HG03520 (cell line): Measurements from ENCODE around the gene PPA2.
A peak's percentile ranks its signal among the peaks of the same experiment; 100 is the strongest.
"Not testable (repeated sequence)": the region's sequence is repeated elsewhere in the genome, so short reads cannot be mapped to it uniquely, and the experiment has no call there.

ENCODE experiments used
- ATAC-seq: cut with Tn5 transposase; IDR thresholded peaks from one replicate; pipeline ENCODE4 v1.9.1; 2021; ENCODE audit warnings: mild to moderate bottlenecking, moderate library complexity; ENCODE audit not compliant: unreplicated experiment

Gene PPA2

GRCh38 chr4:105473324-105474098 lies at the start of gene PPA2:
Gene PPA2 (minus strand): TSS chr4:105474062. CDS start chr4:105474050, 12 bp downstream.
- peak; percentile 88 for ATAC-seq

GRCh38 chr4:105520819-105521790 lies 47.2 kb upstream of the PPA2 start:
- ATAC-seq: no peak

DNA sequence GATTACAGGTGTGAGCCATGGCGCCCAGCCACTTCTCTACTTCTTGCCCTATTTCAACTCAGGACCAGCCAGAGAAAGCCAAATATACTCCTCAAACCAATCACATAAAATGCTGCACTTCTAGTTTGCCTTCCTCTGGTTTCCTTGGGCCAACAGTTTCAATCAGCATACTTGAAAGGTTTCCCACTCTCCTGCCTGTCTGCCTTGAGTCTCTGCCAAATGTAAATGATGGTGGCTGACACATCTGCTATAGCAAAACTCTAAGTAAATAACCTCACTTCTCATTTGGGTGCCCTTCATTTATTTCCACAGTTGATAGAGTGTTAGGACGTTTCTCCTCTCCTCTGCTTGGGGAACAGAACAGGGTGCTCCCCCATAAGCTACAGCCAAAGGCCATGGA lies 36.4 kb upstream of the PPA2 start:
- ATAC-seq: no peak

DNA sequence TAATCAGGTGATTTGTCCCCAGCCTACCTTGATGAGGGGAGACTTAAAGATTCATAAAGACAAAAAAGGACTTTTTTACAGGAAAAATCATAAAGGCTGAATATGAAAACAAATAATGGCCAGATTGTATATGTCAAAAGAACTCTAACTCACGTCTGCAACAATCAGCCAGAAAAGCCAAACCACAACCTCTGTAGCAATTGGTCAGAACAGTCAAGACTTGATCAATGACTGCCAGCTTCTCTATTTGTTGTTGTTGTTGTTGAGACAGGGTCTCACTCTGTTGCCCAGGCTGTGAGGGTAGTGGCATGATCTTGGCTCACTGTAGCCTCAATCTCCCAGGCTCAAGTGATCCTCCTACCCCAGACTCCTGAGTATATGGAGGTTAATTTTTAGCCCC lies 35.9 kb upstream of the PPA2 start:
- no peak for ATAC-seq

DNA sequence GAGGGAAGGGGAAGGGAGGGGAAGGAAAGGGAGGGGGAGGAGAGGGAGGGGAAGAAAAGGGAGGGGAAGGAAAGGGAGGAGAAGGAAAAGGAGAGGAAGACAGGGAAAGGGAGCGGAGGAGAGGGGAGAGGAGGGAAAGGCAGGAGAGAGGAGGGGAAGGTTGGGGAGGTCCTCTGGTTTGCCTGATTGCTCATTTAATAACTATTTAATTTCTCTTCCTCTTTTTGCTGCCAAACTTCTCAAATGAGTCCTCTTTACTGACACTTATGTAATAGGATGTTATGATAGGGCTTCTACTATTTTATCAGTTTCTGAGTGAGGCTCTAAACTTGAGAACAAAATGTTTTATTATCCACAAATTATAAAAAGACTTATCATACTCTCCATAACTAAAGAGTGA lies 35.4 kb upstream of the PPA2 start:
- peak; percentile 88 for ATAC-seq

- ATAC-seq: no peak
Observed at GRCh38 chr4:105504744-105505143, 30.9 kb upstream of the PPA2 start.

DNA sequence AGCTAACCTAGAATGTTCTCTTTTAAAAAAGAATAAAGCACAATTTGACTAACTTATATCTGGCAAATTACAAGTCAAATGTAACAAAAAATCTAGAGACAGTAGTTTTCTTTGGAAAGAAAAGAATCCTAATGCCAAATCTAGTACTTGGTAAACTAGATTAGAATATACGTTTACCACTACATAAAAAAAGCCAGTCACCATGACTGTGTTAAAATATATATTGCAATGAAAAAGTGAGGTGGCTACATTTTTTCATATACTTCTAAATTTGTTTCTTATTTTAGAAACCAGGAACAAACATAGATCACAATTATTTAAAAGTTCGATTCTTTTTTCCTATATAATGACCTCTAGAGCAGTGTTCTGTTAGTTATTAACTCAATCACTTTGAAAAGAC lies 29.6 kb upstream of the PPA2 start:
- no peak for ATAC-seq

DNA sequence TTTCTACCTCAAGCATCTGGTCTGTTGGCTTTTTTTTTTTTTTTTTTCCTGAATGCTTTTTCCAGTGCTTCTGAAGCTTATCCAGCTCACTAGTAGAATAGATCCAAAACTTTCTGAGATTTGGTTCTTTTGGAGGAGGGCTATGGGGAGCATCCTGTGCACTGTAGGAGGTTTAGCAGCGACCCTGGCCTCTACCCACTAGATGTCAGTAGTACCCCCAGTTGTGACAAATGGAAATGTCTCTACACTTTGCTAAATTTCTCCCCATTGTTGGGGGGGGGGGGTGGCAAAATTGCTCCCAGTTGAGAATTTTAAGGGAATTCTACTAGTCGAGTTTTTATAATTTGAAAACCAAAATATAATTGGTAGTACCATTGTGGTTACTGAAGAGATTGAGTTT lies 23.0 kb upstream of the PPA2 start:
- ATAC-seq: no peak

DNA sequence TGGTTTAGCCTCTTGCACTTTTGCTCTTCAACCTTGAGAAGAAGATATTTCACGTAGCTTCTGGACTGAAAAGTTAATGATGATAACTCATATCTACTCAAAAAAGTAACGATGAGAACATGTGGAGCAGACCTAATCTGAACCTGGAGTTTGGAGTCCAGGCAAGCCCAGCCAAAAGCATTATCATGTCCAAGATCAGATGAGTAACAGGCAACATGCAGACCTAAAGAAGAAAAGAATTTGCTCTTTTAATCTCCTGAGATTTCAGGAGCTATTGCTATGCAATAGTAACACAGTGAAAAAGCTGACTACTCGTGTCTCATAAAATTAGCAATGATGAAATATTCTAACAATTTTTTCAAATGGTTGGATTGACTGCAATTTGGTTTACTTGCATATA lies 21.8 kb upstream of the PPA2 start:
- ATAC-seq: no peak

GRCh38 chr4:105490523-105490922 lies 16.7 kb upstream of the PPA2 start:
- ATAC-seq: no peak

GRCh38 chr4:105483840-105484239 lies 10.0 kb upstream of the PPA2 start:
- no peak for ATAC-seq

DNA sequence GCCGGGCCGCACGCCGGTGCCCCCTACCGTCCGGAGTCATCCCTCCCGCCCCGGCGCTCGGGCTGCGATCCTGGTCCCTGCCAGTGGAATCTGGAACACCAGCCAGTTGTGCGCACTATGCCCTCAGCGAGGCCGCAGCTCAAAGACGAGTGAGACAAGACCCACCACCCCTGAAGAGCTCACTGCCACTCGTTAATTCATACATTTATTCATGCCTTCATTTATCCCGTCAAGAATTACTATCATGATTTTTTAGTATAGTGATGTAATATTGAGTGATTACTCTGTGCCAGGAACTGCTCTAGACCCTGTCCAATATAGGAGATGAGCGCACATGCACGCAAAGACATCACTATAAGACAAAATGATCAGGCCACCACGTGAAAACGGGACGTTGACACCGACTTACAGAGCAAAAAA lies 247 bp upstream of the PPA2 start:
- peak; percentile 6 for ATAC-seq

- no peak for ATAC-seq
Observed at GRCh38 chr4:105472871-105473323, 965 bp downstream of the PPA2 start.

GRCh38 chr4:105471566-105472176 lies 2.2 kb downstream of the PPA2 start:
- ATAC-seq: peak; percentile 35

- no peak for ATAC-seq
Observed at GRCh38 chr4:105470766-105471165, 3.1 kb downstream of the PPA2 start.

- no peak for ATAC-seq
Observed at GRCh38 chr4:105469736-105470135, 4.1 kb downstream of the PPA2 start.

GRCh38 chr4:105466580-105466979 lies 7.3 kb downstream of the PPA2 start:
- no peak for ATAC-seq

GRCh38 chr4:105464563-105464962 lies 9.3 kb downstream of the PPA2 start:
- ATAC-seq: not testable (repeated sequence)

DNA sequence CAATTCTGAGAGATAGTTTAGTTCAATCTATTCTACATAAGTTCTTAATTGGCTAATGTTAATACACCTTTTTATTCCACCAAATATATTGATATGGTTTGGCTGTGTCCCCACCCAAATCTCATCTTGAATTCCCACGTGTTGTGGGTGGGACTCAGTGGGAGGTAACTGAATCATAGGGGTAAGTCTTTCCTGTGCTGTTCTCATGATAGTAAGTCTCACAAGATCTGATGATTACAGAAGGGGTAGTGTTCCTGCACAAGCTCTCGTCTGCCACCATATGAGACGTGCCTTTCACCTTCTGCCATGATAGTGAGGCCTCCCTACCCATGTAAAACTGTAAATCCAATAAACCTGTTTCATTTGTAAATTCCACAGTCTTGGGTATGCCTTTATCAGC lies 11.3 kb downstream of the PPA2 start:
- ATAC-seq: no peak

DNA sequence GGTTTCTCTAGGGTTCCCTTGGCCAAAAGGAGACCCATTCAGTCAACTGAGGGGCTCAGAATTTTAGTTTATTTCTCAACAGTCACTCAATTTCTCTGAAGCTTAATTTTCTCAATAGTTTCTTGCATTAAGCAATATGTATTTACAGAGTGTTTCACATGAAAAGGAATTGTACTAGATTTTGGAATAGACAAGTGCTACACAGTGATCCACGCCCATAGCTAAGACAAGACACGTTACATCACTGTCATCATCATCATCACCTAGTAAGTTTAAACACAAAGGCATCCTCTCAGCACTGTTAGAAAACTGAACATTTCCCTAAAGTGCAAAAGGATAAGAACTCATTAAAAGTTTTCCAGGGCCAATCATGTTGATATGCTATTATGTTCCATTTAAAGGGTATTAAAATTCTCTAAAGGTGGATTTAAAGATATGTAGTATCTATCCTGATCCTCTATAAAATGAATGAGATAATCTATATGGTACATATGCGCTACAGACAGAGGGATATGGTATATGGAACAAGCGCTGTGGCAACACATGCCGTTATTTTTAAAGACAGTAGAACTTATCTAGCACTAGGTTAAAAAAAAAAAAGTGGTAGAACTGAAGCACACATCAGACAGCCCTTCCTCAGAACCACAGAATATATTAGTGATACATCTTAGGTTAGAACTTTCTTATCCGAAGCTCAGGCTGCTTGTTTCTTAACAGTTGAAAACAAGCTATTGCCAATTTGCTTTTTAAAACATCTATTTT lies 12.1 kb downstream of the PPA2 start:
- no peak for ATAC-seq

DNA sequence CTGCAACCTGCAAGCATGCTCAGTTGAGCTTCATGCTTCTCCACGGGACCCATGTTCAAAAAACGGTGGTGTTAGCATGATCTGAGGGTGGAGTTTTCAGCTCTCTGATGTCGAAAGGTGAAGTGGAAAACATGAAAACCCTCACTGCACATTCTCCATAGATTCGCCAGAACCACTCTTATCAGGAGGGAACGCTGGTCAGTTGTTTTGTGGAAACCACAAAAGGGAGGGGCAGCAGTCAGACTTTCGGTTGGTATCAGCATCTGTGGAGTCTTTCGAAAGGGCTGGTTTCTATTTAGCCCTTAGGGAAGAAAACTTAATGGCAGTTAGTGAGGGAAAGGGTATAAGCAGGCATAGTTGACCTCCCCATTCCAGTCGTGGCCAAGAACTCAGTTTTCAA lies 12.6 kb downstream of the PPA2 start:
- no peak for ATAC-seq
